K562 (cell line): Measurements from ENCODE around the gene HEXD.

Experiments
- ETV6 ChIP-seq, 3 experiments: fragments of 150-350 bp in 1 of 3; sonication (generic) in 1 of 3; formaldehyde crosslinking in 1 of 3; IDR thresholded peaks; 2 replicates each; pipeline versions ENCODE4 v1.6.1 to v1.8.0; 2014 to 2022; ENCODE audit warnings: borderline replicate concordance in 2 of 3, low read depth in 2 of 3, antibody characterized with exemption in 1 of 3, low read length in 1 of 3, mild to moderate bottlenecking in 1 of 3, missing genetic modification reagents in 1 of 3
- FOXK1 ChIP-seq: sonication (generic); formaldehyde crosslinking; IDR thresholded peaks from 2 replicates; pipeline ENCODE4 v1.8.0; 2022; ENCODE audit warnings: missing genetic modification reagents, mild to moderate bottlenecking, borderline replicate concordance
- HLTF ChIP-seq: fragments of 450-650 bp; IDR thresholded peaks from 2 replicates; pipeline ENCODE4 v1.6.1; 2016
- MEF2A ChIP-seq: IDR thresholded peaks from 2 replicates; pipeline ENCODE4 v1.6.1; 2011; ENCODE audit warnings: low read depth, mild to moderate bottlenecking, low read length, moderate library complexity; ENCODE audit not compliant: control insufficient read depth
- PML ChIP-seq: IDR thresholded peaks from 2 replicates; pipeline ENCODE4 v1.6.1; 2012; ENCODE audit warnings: low read length, inconsistent platforms
- SRF ChIP-seq, 2 experiments: fragments of 250-450, 450-650 bp in 1 of 2; sonication (Bioruptor Pico) in 1 of 2; sonication (generic) in 1 of 2; formaldehyde crosslinking; IDR thresholded peaks; 2 replicates each; pipeline versions ENCODE4 v1.5.0 to v1.5.1; 2020 to 2022; ENCODE audit warnings: mild to moderate bottlenecking in 1 of 2, missing genetic modification reagents in 1 of 2
- ZC3H11A ChIP-seq: IDR thresholded peaks from 2 replicates; pipeline ENCODE4 v1.6.1; 2012; ENCODE audit warnings: low read depth, low read length, improper control_type of control experiment
- TF ChIP-seq, protein P1 (sequence below), 3 experiments: IDR thresholded peaks in 2 of 3; conservative IDR thresholded peaks in 1 of 3; 2 replicates each; pipeline ENCODE4 v1.5.1; 2011 to 2012; ENCODE audit warnings: low read length in 3 of 3, mild to moderate bottlenecking in 3 of 3, control low read depth in 2 of 3, improper control_type of control experiment in 1 of 3, inconsistent platforms in 1 of 3, low read depth in 1 of 3, mixed read lengths in 1 of 3, moderate library complexity in 1 of 3; ENCODE audit not compliant: insufficient read depth in 2 of 3
- TF ChIP-seq, protein P2 (sequence below), 2 experiments: IDR thresholded peaks in 1 of 2; conservative IDR thresholded peaks in 1 of 2; 2 replicates each; pipeline ENCODE4 v1.6.1; 2016; ENCODE audit warnings: low read depth in 2 of 2, mild to moderate bottlenecking in 1 of 2, missing compliant biosample characterization in 1 of 2, missing genetic modification characterization in 1 of 2, moderate library complexity in 1 of 2
- TF ChIP-seq, protein P3 (sequence below): sonication (generic); formaldehyde crosslinking; IDR thresholded peaks from 2 replicates; pipeline ENCODE4 v1.8.1; 2023; ENCODE audit warnings: mild to moderate bottlenecking, missing genetic modification reagents
- TF ChIP-seq, protein P4 (sequence below): sonication (generic); formaldehyde crosslinking; IDR thresholded peaks from 2 replicates; pipeline ENCODE4 v1.8.0; 2022; ENCODE audit warnings: mild to moderate bottlenecking, missing genetic modification reagents, borderline replicate concordance

DNA sequence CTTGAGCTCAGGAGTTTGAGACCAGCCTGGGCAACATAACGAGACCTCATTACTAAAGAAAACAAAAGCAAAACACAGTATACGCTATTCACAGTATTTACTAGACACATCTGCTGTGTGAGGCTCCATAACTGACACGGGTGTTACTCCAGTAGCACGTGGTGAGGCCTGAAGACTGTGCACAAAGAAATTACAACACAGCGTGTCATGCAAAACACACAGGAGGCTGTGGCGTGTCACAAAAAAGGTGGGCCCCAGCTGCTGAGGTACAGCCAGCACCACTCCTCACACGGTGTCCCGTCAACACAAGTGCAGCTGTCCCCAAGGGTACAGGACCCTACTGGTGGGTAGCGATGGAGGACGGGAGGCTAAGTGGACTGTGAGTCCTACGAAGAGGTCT lies 29.7 kb downstream of the HEXD start:
- TF ChIP-seq ZC3H11A (no peak), FOXK1 (CRISPR knock-in tag) (no peak), MEF2A (no peak), PML (no peak), ETV6 (IDR thresholded peaks at IDR 0.05; ENCODE audit: borderline replicate concordance in 1 of 2, low read depth in 2 of 2, low read length in 1 of 2) (no peak), ETV6 (CRISPR knock-in tag; IDR thresholded peaks at IDR 0.05; ENCODE audit: borderline replicate concordance) (no peak), HLTF (no peak), SRF (CRISPR knock-in tag; IDR thresholded peaks at IDR 0.05) (no peak)
- TF ChIP-seq, protein P1, sequence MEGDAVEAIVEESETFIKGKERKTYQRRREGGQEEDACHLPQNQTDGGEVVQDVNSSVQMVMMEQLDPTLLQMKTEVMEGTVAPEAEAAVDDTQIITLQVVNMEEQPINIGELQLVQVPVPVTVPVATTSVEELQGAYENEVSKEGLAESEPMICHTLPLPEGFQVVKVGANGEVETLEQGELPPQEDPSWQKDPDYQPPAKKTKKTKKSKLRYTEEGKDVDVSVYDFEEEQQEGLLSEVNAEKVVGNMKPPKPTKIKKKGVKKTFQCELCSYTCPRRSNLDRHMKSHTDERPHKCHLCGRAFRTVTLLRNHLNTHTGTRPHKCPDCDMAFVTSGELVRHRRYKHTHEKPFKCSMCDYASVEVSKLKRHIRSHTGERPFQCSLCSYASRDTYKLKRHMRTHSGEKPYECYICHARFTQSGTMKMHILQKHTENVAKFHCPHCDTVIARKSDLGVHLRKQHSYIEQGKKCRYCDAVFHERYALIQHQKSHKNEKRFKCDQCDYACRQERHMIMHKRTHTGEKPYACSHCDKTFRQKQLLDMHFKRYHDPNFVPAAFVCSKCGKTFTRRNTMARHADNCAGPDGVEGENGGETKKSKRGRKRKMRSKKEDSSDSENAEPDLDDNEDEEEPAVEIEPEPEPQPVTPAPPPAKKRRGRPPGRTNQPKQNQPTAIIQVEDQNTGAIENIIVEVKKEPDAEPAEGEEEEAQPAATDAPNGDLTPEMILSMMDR (IDR thresholded peaks at IDR 0.05 in 2 of 3, conservative IDR thresholded peaks at IDR 0.05 in 1 of 3; ENCODE audit: insufficient read depth in 2 of 3, low read depth in 1 of 3, low read length in 3 of 3) = no peak
- TF ChIP-seq, protein P2, sequence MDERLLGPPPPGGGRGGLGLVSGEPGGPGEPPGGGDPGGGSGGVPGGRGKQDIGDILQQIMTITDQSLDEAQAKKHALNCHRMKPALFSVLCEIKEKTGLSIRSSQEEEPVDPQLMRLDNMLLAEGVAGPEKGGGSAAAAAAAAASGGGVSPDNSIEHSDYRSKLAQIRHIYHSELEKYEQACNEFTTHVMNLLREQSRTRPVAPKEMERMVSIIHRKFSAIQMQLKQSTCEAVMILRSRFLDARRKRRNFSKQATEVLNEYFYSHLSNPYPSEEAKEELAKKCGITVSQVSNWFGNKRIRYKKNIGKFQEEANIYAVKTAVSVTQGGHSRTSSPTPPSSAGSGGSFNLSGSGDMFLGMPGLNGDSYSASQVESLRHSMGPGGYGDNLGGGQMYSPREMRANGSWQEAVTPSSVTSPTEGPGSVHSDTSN (CRISPR knock-in tag; IDR thresholded peaks at IDR 0.05; ENCODE audit: low read depth) = no peak
- TF ChIP-seq, protein P2 (tag; conservative IDR thresholded peaks at IDR 0.05; ENCODE audit: low read depth) = no peak
- TF ChIP-seq, protein P3, sequence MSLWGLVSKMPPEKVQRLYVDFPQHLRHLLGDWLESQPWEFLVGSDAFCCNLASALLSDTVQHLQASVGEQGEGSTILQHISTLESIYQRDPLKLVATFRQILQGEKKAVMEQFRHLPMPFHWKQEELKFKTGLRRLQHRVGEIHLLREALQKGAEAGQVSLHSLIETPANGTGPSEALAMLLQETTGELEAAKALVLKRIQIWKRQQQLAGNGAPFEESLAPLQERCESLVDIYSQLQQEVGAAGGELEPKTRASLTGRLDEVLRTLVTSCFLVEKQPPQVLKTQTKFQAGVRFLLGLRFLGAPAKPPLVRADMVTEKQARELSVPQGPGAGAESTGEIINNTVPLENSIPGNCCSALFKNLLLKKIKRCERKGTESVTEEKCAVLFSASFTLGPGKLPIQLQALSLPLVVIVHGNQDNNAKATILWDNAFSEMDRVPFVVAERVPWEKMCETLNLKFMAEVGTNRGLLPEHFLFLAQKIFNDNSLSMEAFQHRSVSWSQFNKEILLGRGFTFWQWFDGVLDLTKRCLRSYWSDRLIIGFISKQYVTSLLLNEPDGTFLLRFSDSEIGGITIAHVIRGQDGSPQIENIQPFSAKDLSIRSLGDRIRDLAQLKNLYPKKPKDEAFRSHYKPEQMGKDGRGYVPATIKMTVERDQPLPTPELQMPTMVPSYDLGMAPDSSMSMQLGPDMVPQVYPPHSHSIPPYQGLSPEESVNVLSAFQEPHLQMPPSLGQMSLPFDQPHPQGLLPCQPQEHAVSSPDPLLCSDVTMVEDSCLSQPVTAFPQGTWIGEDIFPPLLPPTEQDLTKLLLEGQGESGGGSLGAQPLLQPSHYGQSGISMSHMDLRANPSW (CRISPR knock-in tag) = no peak
- TF ChIP-seq, protein P4, sequence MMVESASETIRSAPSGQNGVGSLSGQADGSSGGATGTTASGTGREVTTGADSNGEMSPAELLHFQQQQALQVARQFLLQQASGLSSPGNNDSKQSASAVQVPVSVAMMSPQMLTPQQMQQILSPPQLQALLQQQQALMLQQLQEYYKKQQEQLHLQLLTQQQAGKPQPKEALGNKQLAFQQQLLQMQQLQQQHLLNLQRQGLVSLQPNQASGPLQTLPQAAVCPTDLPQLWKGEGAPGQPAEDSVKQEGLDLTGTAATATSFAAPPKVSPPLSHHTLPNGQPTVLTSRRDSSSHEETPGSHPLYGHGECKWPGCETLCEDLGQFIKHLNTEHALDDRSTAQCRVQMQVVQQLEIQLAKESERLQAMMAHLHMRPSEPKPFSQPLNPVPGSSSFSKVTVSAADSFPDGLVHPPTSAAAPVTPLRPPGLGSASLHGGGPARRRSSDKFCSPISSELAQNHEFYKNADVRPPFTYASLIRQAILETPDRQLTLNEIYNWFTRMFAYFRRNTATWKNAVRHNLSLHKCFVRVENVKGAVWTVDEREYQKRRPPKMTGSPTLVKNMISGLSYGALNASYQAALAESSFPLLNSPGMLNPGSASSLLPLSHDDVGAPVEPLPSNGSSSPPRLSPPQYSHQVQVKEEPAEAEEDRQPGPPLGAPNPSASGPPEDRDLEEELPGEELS (CRISPR knock-in tag) = no peak
